ENCODE measurements around the gene PHKA2.

- TF ChIP-seq, protein P1, sequence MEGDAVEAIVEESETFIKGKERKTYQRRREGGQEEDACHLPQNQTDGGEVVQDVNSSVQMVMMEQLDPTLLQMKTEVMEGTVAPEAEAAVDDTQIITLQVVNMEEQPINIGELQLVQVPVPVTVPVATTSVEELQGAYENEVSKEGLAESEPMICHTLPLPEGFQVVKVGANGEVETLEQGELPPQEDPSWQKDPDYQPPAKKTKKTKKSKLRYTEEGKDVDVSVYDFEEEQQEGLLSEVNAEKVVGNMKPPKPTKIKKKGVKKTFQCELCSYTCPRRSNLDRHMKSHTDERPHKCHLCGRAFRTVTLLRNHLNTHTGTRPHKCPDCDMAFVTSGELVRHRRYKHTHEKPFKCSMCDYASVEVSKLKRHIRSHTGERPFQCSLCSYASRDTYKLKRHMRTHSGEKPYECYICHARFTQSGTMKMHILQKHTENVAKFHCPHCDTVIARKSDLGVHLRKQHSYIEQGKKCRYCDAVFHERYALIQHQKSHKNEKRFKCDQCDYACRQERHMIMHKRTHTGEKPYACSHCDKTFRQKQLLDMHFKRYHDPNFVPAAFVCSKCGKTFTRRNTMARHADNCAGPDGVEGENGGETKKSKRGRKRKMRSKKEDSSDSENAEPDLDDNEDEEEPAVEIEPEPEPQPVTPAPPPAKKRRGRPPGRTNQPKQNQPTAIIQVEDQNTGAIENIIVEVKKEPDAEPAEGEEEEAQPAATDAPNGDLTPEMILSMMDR (IDR thresholded peaks at IDR 0.05; ENCODE audit: low read depth, low read length), result no peak
- TF ChIP-seq EZH2phosphoT487 (IDR thresholded peaks at IDR 0.05; ENCODE audit: low read depth), result no peak
These were observed 86.3 kb downstream of the PHKA2 start for GRCh38 chrX:18897611-18898010.

Data from OCI-LY3 (cell line).